Testis (tissue), 2 donors: ENCODE measurements around the gene LRRFIP1.

Source experiments
- CTCF ChIP-seq, 3 experiments: fragments of 450-650 bp in 2 of 3; fragments of 200-600 bp in 1 of 3; sonication (generic) in 1 of 3; IDR thresholded peaks; one replicate each; pipeline ENCODE4 v1.5.1; 2016 to 2019; ENCODE audit warnings: antibody characterized with exemption in 3 of 3, mild to moderate bottlenecking in 2 of 3, moderate library complexity in 1 of 3
- POLR2A ChIP-seq: fragments of 450-650 bp; IDR thresholded peaks from one replicate; pipeline ENCODE4 v1.6.1; 2017; ENCODE audit warnings: antibody characterized with exemption, mild to moderate bottlenecking, moderate library complexity

- TF ChIP-seq POLR2A (no peak), CTCF (IDR thresholded peaks at IDR 0.05) (no peak)
Observed at GRCh38 chr2:237717366-237718276, 90.2 kb downstream of the LRRFIP1 start.
